Spleen (tissue), 11 donors: ENCODE results near the gene PCCA. TPM values are rescaled to one million over a fixed set of nuclear protein-coding genes. Genes with fewer than 3 reads are reported as not detected.

Experiments
- DNase-seq: peaks from one replicate; pipeline ENCODE4 v3.0.0-alpha.2; 2020
- H3K27ac ChIP-seq, 8 donors: fragments of 200-600 bp; sonication (generic) in 7 of 8; 1 replicate in 4 of 8; 2 replicates in 4 of 8; pipeline versions ENCODE4 v1.5.0 to v1.8.0; 2016 to 2021; ENCODE audit warnings: inconsistent platforms in 4 of 8, mild to moderate bottlenecking in 4 of 8, moderate library complexity in 1 of 8
- H3K27me3 ChIP-seq, 7 donors: fragments of 200-600 bp; sonication (generic) in 6 of 7; replicated peaks in 1 of 7; 1 replicate in 4 of 7; 2 replicates in 3 of 7; pipeline versions ENCODE4 v1.5.0 to v1.8.0; 2016 to 2021; ENCODE audit warnings: inconsistent platforms in 3 of 7, mild to moderate bottlenecking in 1 of 7
- H3K36me3 ChIP-seq, 6 donors: fragments of 200-600 bp; sonication (generic) in 5 of 6; 1 replicate in 4 of 6; 2 replicates in 2 of 6; pipeline versions ENCODE4 v1.5.0 to v1.8.0; 2016 to 2021; ENCODE audit warnings: inconsistent platforms in 2 of 6
- H3K4me1 ChIP-seq, 6 donors: fragments of 200-600 bp; sonication (generic) in 5 of 6; 1 replicate in 3 of 6; 2 replicates in 3 of 6; pipeline versions ENCODE4 v1.5.0 to v1.8.0; 2016 to 2021; ENCODE audit warnings: inconsistent platforms in 3 of 6
- H3K4me3 ChIP-seq, 8 donors: fragments of 200-600 bp; sonication (generic) in 7 of 8; 1 replicate in 4 of 8; 2 replicates in 4 of 8; pipeline versions ENCODE4 v1.5.0 to v1.8.0; 2016 to 2021; ENCODE audit warnings: inconsistent platforms in 4 of 8, mild to moderate bottlenecking in 4 of 8, moderate library complexity in 2 of 8
- H3K9me3 ChIP-seq, 8 donors: fragments of 200-600 bp; sonication (generic) in 7 of 8; 1 replicate in 4 of 8; 2 replicates in 4 of 8; pipeline versions ENCODE4 v1.5.0 to v1.8.0; 2016 to 2021; ENCODE audit warnings: inconsistent platforms in 4 of 8
- CTCF ChIP-seq, 11 experiments: fragments of 200-600 bp in 7 of 11; fragments of 450-650 bp in 4 of 11; sonication (generic) in 4 of 11; IDR thresholded peaks in 8 of 11; conservative IDR thresholded peaks in 3 of 11; 1 replicate in 7 of 11; 2 replicates in 4 of 11; pipeline versions ENCODE4 v1.4.0 to v1.8.0; 2016 to 2021; ENCODE audit warnings: antibody characterized with exemption in 11 of 11, inconsistent platforms in 4 of 11, mild to moderate bottlenecking in 1 of 11
- POLR2A ChIP-seq, 3 donors: fragments of 450-650 bp; IDR thresholded peaks; one replicate each; pipeline ENCODE4 v1.5.1; 2017; ENCODE audit warnings: antibody characterized with exemption in 3 of 3, mild to moderate bottlenecking in 1 of 3
- POLR2AphosphoS5 ChIP-seq, 3 donors: sonication (generic); formaldehyde crosslinking; IDR thresholded peaks; one replicate each; pipeline ENCODE4 v1.5.1; 2017; ENCODE audit warnings: antibody characterized with exemption in 3 of 3
- WGBS, 5 donors: extraction: QIAGEN DNeasy Blood & Tissue Kit in 3 of 5; methylation state at CpG; one replicate each; pipeline versions ENCODE4 v1.1.5 to v1.1.7; 2013 to 2018; 5-methylcytosine and 5-hydroxymethylcytosine counted together
- intact Hi-C: fragments of 100-400 bp; cut with DNase I; formaldehyde crosslinking; loops from one replicate; pipeline ENCODE4 v1.15.0; 2023; ENCODE audit warnings: low total_unique reads
- polyA plus RNA-seq, 3 donors: library from polyadenylated mRNA; stranded (reverse); fragments of 200-250 nt; gene quantifications; one replicate each; pipeline ENCODE4 v1.2.1, GENCODE V29; 2013
- total RNA-seq, 7 donors: library from RNA; depleted of rRNA in 3 of 7; stranded (reverse); fragments of >200 nt in 3 of 7; fragmentation: NEBNext Ultra II Directional in 4 of 7; extraction: Animal tissue kit (Norgen Biotek cat#: 25700) in 4 of 7; gene quantifications; one replicate each; pipeline versions ENCODE4 v1.1.0 to v1.2.1, GENCODE V29; 2016 to 2021
- donor health status: healthy with polysubstance abuse.
- donor health status: DM: no; HTN: no; CAD: no; lungs with moderate emphysema.
- donor health status: DM: no; HTN: no; CAD: no.
- donor health status: Bipolar disorder and iron deficiency.
- donor health status: healthy.
- donor health status: DM: no; HTN: no; CAD: no.
- donor health status: DM: yes; HTN: yes; CAD: no.

Gene PCCA
- total and polyA plus RNA-seq, 10 donors, result 9.3 to 54.9 (median 43.9) TPM

- intact Hi-C loops, result no loop called here
- WGBS, 5 donors, result 68 to 77% (median 74%) methylated on average over 5 of the region's 5 CpGs
- DNase-seq, result no peak
- H3K4me1 ChIP-seq, result no peaks in the 10 kb centered on the region
- H3K36me3 ChIP-seq, result no peaks in the 10 kb centered on the region
- TF ChIP-seq CTCF (IDR thresholded peaks at IDR 0.05 in 8 of 11, conservative IDR thresholded peaks at IDR 0.05 in 3 of 11) (no peak), POLR2A (IDR thresholded peaks at IDR 0.05) (no peak), POLR2AphosphoS5 (IDR thresholded peaks at IDR 0.05) (no peak)
- no peaks in the 10 kb centered on the region for H3K9me3 ChIP-seq
- no peak overlapping the region for H3K27ac ChIP-seq
- no peaks in the 10 kb centered on the region for H3K27me3 ChIP-seq
- no peak overlapping the region for H3K4me3 ChIP-seq
These were observed 382.1 kb downstream of the PCCA start for GRCh38 chr13:100470866-100471505.

- H3K36me3 ChIP-seq, result no peaks in the 10 kb centered on the region
- WGBS, 5 donors, result 86 to 91% (median 87%) methylated on average over 10 of the region's 10 CpGs
These were observed 384.2 kb downstream of the PCCA start for GRCh38 chr13:100473087-100473486.

GRCh38 chr13:100473501-100474044, 384.7 kb downstream of the PCCA start:
- no peaks in the 10 kb centered on the region for H3K4me1 ChIP-seq
- no peak overlapping the region for H3K27ac ChIP-seq
- no peaks in the 10 kb centered on the region for H3K27me3 ChIP-seq
- no peak overlapping the region for H3K4me3 ChIP-seq
- TF ChIP-seq POLR2A (IDR thresholded peaks at IDR 0.05) (no peak), POLR2AphosphoS5 (IDR thresholded peaks at IDR 0.05) (no peak), CTCF (IDR thresholded peaks at IDR 0.05 in 8 of 11, conservative IDR thresholded peaks at IDR 0.05 in 3 of 11) (no peak)
- DNase-seq, result no peak
- intact Hi-C loops, result no loop called here
- no peaks in the 10 kb centered on the region for H3K9me3 ChIP-seq
- no peaks in the 10 kb centered on the region for H3K36me3 ChIP-seq
- 87 to 94% (median 92%) methylated on average over 8 of the region's 8 CpGs for WGBS, 5 donors

More at GRCh38 chr13:100473087-100473486, 384.2 kb downstream of the PCCA start:
- no peaks in the 10 kb centered on the region for H3K4me1 ChIP-seq
- no peak for DNase-seq
- H3K27me3 ChIP-seq, result no peaks in the 10 kb centered on the region
- intact Hi-C loops, result no loop called here
- no peak overlapping the region for H3K4me3 ChIP-seq
- TF ChIP-seq POLR2AphosphoS5 (IDR thresholded peaks at IDR 0.05), result no peak
- TF ChIP-seq CTCF (IDR thresholded peaks at IDR 0.05 in 8 of 11, conservative IDR thresholded peaks at IDR 0.05 in 3 of 11), result no peak
- no peak for TF ChIP-seq POLR2A (IDR thresholded peaks at IDR 0.05)
- H3K9me3 ChIP-seq, result no peaks in the 10 kb centered on the region
- H3K27ac ChIP-seq, result no peak overlapping the region

- Histone ChIP-seq H3K4me3 (no peak overlapping the region), H3K27me3 (no peaks in the 10 kb centered on the region), H3K9me3 (no peaks in the 10 kb centered on the region), H3K27ac (no peak overlapping the region), H3K4me1 (no peaks in the 10 kb centered on the region), H3K36me3 (no peaks in the 10 kb centered on the region)
- DNase-seq, result no peak
- intact Hi-C loops, result no loop called here
- WGBS, 5 donors, result 97 to 99% (median 97%) methylated on average over 5 of the region's 5 CpGs
- TF ChIP-seq POLR2A (IDR thresholded peaks at IDR 0.05), result no peak
- no peak for TF ChIP-seq CTCF (IDR thresholded peaks at IDR 0.05 in 8 of 11, conservative IDR thresholded peaks at IDR 0.05 in 3 of 11)
- no peak for TF ChIP-seq POLR2AphosphoS5 (IDR thresholded peaks at IDR 0.05)
These were observed 388.1 kb downstream of the PCCA start for GRCh38 chr13:100476963-100477362.
